Measurements from ENCODE around the gene NKPD1. TPM values are rescaled to one million over a fixed set of nuclear protein-coding genes. Genes with fewer than 3 reads are reported as not detected.

NKPD1 gene
- total RNA-seq, 2 donors from 2014 or later = 0.07 TPM; not detected in 1

DNA sequence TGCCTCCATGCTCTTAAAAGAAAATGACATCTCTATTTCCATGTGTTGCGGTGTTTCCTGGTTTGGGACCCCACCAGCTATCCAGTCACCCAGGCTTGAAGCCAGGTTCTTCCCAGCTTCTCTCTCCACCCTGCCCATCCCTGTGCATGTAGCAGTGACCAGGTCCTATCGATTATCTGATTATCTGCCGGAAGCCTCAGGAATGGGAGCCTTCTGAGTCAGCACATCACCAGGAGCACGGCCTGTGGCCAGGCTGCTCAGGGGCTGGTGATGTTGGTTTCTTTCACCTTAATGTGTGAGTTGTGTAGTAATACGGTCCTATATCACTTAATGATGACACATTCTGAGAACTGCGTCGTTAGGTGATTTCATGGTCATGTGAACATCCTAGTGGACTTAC, 34.1 kb downstream of the NKPD1 start:
- H3K9ac ChIP-seq (ENCODE audit: low read depth in 2 of 2, low read length in 2 of 2) = no peak overlapping the region
- intact Hi-C loops (cut with DNase I) = no loop called here
- no peaks in the 10 kb centered on the region for H3K4me1 ChIP-seq
- no peaks in the 10 kb centered on the region for H3K27me3 ChIP-seq
- H3K4me3 ChIP-seq = no peak overlapping the region
- no peak for DNase-seq
- no peak overlapping the region for H3K27ac ChIP-seq
- TF ChIP-seq CTCF (IDR thresholded peaks at IDR 0.05) = no peak
- H3K36me3 ChIP-seq = no peaks in the 10 kb centered on the region
- H3K9me3 ChIP-seq = no peaks in the 10 kb centered on the region

DNA sequence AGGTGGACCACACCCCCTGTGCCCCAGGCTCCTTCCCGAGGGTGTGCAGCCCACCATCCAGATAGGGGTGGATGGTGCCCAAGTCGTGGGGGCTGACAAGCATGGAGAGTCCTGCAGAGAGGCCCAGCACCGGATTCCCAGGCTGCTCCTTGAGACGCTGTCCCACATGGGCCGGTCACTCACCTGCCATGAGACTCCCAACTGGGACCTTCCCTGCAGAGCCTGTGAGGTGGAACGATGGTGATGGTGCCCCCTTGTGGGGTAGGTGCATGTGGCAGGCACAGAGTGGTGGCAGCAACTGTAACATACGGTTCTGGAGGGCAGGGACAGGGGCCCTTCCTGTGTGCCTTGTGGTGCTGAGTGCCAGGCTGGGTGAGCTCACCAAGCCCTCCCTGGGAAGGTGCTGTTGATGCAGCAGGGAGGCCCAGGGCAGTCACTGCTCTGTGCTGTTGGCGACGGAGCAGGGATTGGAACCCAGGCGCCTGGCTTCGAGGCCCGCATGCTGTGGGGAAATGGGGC, 34.7 kb downstream of the NKPD1 start:
- no peaks in the 10 kb centered on the region for H3K36me3 ChIP-seq

GRCh38 chr19:45125360-45125759, 35.4 kb downstream of the NKPD1 start:
- H3K4me1 ChIP-seq = no peaks in the 10 kb centered on the region
- H3K9me3 ChIP-seq = no peaks in the 10 kb centered on the region
- H3K9ac ChIP-seq (ENCODE audit: low read depth in 2 of 2, low read length in 2 of 2) = no peak overlapping the region
- TF ChIP-seq CTCF (IDR thresholded peaks at IDR 0.05) = no peak
- H3K36me3 ChIP-seq = no peaks in the 10 kb centered on the region
- H3K4me3 ChIP-seq = no peak overlapping the region
- no peaks in the 10 kb centered on the region for H3K27me3 ChIP-seq
- DNase-seq = no peak
- no peak overlapping the region for H3K27ac ChIP-seq
- intact Hi-C loops (cut with DNase I) = no loop called here

More for the DNA sequence above, 34.7 kb downstream of the NKPD1 start:
- peak; percentile 84 for DNase-seq
- H3K9ac ChIP-seq (ENCODE audit: low read depth in 2 of 2, low read length in 2 of 2) = no peak overlapping the region
- intact Hi-C loops (cut with DNase I) = no loop called here
- no peak overlapping the region for H3K27ac ChIP-seq
- H3K4me3 ChIP-seq = no peak overlapping the region
- no peaks in the 10 kb centered on the region for H3K27me3 ChIP-seq
- no peaks in the 10 kb centered on the region for H3K4me1 ChIP-seq
- no peaks in the 10 kb centered on the region for H3K9me3 ChIP-seq
- peak; percentile 78 for TF ChIP-seq CTCF (IDR thresholded peaks at IDR 0.05)

- DNase-seq = no peak
- H3K9ac ChIP-seq (ENCODE audit: low read depth in 2 of 2, low read length in 2 of 2) = no peak overlapping the region
- intact Hi-C loops (cut with DNase I) = no loop called here
- H3K27me3 ChIP-seq = no peaks in the 10 kb centered on the region
- H3K4me1 ChIP-seq = peaks cover 3% of the 10 kb centered on the region
- H3K9me3 ChIP-seq = no peaks in the 10 kb centered on the region
- H3K27ac ChIP-seq = no peak overlapping the region
- TF ChIP-seq CTCF (IDR thresholded peaks at IDR 0.05) = no peak
- H3K36me3 ChIP-seq = no peaks in the 10 kb centered on the region
- no peak overlapping the region for H3K4me3 ChIP-seq
Measured at GRCh38 chr19:45124021-45124420, 36.8 kb downstream of the NKPD1 start.

DNA sequence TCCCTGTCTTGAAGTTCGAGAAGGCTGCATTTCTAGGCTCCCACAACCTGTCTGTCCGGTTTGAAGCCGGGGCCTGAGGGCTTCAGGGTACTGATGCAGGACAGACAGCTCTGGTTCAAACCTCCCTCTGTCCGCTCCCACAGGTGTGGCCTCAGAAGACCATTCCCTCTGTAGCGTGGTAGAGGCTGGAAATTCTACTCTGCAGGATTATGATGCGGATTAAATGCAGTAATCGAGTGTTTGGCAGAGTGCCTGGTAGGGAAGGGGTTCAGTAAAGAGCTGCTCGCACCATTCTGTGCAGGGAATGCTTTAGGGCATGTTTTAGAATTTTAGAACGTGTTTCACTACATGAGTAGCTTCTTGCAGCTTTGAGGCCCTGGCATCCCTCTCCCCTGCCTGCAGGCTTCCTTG, 37.3 kb downstream of the NKPD1 start:
- intact Hi-C loops (cut with DNase I) = no loop called here
- Histone ChIP-seq H3K9me3 (no peaks in the 10 kb centered on the region), H3K4me3 (no peak overlapping the region), H3K27ac (no peak overlapping the region), H3K9ac (ENCODE audit: low read depth in 2 of 2, low read length in 2 of 2) (no peak overlapping the region), H3K4me1 (peaks cover 7% of the 10 kb centered on the region), H3K27me3 (no peaks in the 10 kb centered on the region), H3K36me3 (no peaks in the 10 kb centered on the region)
- no peak for TF ChIP-seq CTCF (IDR thresholded peaks at IDR 0.05)
- DNase-seq = no peak
